ENCODE measurements around the gene TSPAN31.

- TF ChIP-seq ZBTB7A (tag by site-specific recombination; IDR thresholded peaks at IDR 0.05; ENCODE audit: low read depth) (no peak), REPIN1 (tag by site-specific recombination; IDR thresholded peaks at IDR 0.05; ENCODE audit: low read depth) (no peak), ZNF785 (tag by site-specific recombination; IDR thresholded peaks at IDR 0.05) (no peak), ZNF138 (tag by site-specific recombination; IDR thresholded peaks at IDR 0.05; ENCODE audit: borderline replicate concordance) (no peak), ZNF624 (tag by site-specific recombination; IDR thresholded peaks at IDR 0.05) (no peak), AEBP2 (tag by site-specific recombination; IDR thresholded peaks at IDR 0.05; ENCODE audit: borderline replicate concordance) (no peak), MYNN (tag by site-specific recombination; IDR thresholded peaks at IDR 0.05; ENCODE audit: borderline replicate concordance) (no peak), ZFP3 (tag by site-specific recombination; IDR thresholded peaks at IDR 0.05; ENCODE audit: low read depth) (no peak)
- TF ChIP-seq, protein P1, sequence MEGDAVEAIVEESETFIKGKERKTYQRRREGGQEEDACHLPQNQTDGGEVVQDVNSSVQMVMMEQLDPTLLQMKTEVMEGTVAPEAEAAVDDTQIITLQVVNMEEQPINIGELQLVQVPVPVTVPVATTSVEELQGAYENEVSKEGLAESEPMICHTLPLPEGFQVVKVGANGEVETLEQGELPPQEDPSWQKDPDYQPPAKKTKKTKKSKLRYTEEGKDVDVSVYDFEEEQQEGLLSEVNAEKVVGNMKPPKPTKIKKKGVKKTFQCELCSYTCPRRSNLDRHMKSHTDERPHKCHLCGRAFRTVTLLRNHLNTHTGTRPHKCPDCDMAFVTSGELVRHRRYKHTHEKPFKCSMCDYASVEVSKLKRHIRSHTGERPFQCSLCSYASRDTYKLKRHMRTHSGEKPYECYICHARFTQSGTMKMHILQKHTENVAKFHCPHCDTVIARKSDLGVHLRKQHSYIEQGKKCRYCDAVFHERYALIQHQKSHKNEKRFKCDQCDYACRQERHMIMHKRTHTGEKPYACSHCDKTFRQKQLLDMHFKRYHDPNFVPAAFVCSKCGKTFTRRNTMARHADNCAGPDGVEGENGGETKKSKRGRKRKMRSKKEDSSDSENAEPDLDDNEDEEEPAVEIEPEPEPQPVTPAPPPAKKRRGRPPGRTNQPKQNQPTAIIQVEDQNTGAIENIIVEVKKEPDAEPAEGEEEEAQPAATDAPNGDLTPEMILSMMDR (tag by site-specific recombination; IDR thresholded peaks at IDR 0.05) = no peak
Measured at GRCh38 chr12:57783466-57783801, 38.6 kb downstream of the TSPAN31 start.
